ENCODE results near the gene GNB1L. TPM values are rescaled to one million over a fixed set of nuclear protein-coding genes. Genes with fewer than 3 reads are reported as not detected.

The GNB1L gene
- polyA plus RNA-seq, 1 donor from 2014 or later = 16.5 TPM

- Histone ChIP-seq H4K20me1 (ENCODE audit: insufficient read depth) (no peaks in the 10 kb centered on the region), H3K9me2 (ENCODE audit: insufficient read depth, low read length) (no peaks in the 10 kb centered on the region), H3K36me3 (ENCODE audit: insufficient read depth, low read length) (no peaks in the 10 kb centered on the region), H3K9me3 (ENCODE audit: low read length) (no peaks in the 10 kb centered on the region), H3K79me2 (replicated peaks; ENCODE audit: insufficient read depth, low read length) (no peaks in the 10 kb centered on the region), H3F3A (ENCODE audit: insufficient read depth, low read length, poor library complexity, severe bottlenecking) (no peaks in the 10 kb centered on the region), H3K4me2 (ENCODE audit: low read length) (no peak overlapping the region), H2AFZ (ENCODE audit: low read depth, low read length) (no peak overlapping the region), H3K27me3 (ENCODE audit: insufficient read depth, low read depth, low read length) (no peaks in the 10 kb centered on the region), H3K4me3 (ENCODE audit: low read length) (no peak overlapping the region), H3K27ac (ENCODE audit: low read length) (no peak overlapping the region), H3K9ac (ENCODE audit: low read length) (no peak overlapping the region)
- TF ChIP-seq EZH2 (IDR thresholded peaks at IDR 0.05; ENCODE audit: borderline replicate concordance, insufficient read depth, low read length, poor library complexity, severe bottlenecking) = no peak
- no peak for TF ChIP-seq POLR2AphosphoS5 (IDR thresholded peaks at IDR 0.05)
- TF ChIP-seq EP300 (conservative IDR thresholded peaks at IDR 0.05; ENCODE audit: poor library complexity, severe bottlenecking) = no peak
- TF ChIP-seq REST (IDR thresholded peaks at IDR 0.05; ENCODE audit: borderline replicate concordance) = no peak
- no peak for TF ChIP-seq RAD21 (conservative IDR thresholded peaks at IDR 0.05)
- no peak for TF ChIP-seq MXI1 (conservative IDR thresholded peaks at IDR 0.05; ENCODE audit: poor library complexity, severe bottlenecking)
- no peak for TF ChIP-seq CTCF (IDR thresholded peaks at IDR 0.05; ENCODE audit: poor library complexity, severe bottlenecking)
- no peak for TF ChIP-seq SMC3 (conservative IDR thresholded peaks at IDR 0.05; ENCODE audit: poor library complexity)
- no peak for TF ChIP-seq TAF1 (IDR thresholded peaks at IDR 0.05; ENCODE audit: low read depth)
Observed at GRCh38 chr22:19866665-19867009, 12.0 kb upstream of the GNB1L start.

GRCh38 chr22:19865141-19865829 lies 10.6 kb upstream of the GNB1L start:
- no peak for TF ChIP-seq POLR2AphosphoS5 (IDR thresholded peaks at IDR 0.05)
- TF ChIP-seq RAD21 (conservative IDR thresholded peaks at IDR 0.05) = no peak
- no peak for TF ChIP-seq TAF1 (IDR thresholded peaks at IDR 0.05; ENCODE audit: low read depth)
- TF ChIP-seq EZH2 (IDR thresholded peaks at IDR 0.05; ENCODE audit: borderline replicate concordance, insufficient read depth, low read length, poor library complexity, severe bottlenecking) = no peak
- TF ChIP-seq REST (IDR thresholded peaks at IDR 0.05; ENCODE audit: borderline replicate concordance) = no peak
- no peak for TF ChIP-seq SMC3 (conservative IDR thresholded peaks at IDR 0.05; ENCODE audit: poor library complexity)
- no peak for TF ChIP-seq MXI1 (conservative IDR thresholded peaks at IDR 0.05; ENCODE audit: poor library complexity, severe bottlenecking)
- TF ChIP-seq EP300 (conservative IDR thresholded peaks at IDR 0.05; ENCODE audit: poor library complexity, severe bottlenecking) = no peak
- TF ChIP-seq CTCF (IDR thresholded peaks at IDR 0.05; ENCODE audit: poor library complexity, severe bottlenecking) = no peak
- Histone ChIP-seq H3K27me3 (ENCODE audit: insufficient read depth, low read depth, low read length) (no peaks in the 10 kb centered on the region), H3K79me2 (replicated peaks; ENCODE audit: insufficient read depth, low read length) (no peaks in the 10 kb centered on the region), H3K4me2 (ENCODE audit: low read length) (no peak overlapping the region), H3K4me3 (ENCODE audit: low read length) (no peak overlapping the region), H3K36me3 (ENCODE audit: insufficient read depth, low read length) (no peaks in the 10 kb centered on the region), H4K20me1 (ENCODE audit: insufficient read depth) (no peaks in the 10 kb centered on the region), H3F3A (ENCODE audit: insufficient read depth, low read length, poor library complexity, severe bottlenecking) (no peaks in the 10 kb centered on the region), H3K9me3 (ENCODE audit: low read length) (no peaks in the 10 kb centered on the region), H3K27ac (ENCODE audit: low read length) (no peak overlapping the region), H2AFZ (ENCODE audit: low read depth, low read length) (no peak overlapping the region), H3K9ac (ENCODE audit: low read length) (no peak overlapping the region), H3K9me2 (ENCODE audit: insufficient read depth, low read length) (no peaks in the 10 kb centered on the region)
